GM12865 (cell line): ENCODE data around the gene MYO6.

Experiments
- DNase-seq: peaks from one replicate; pipeline ENCODE4 v3.0.0; 2010; ENCODE audit warnings: low read depth
- H3K4me3 ChIP-seq: 2 replicates; pipeline ENCODE4 v1.5.1; 2011; ENCODE audit warnings: mild to moderate bottlenecking, low read depth, low read length, control low read depth
- TF ChIP-seq, protein P1 (sequence below): IDR thresholded peaks from 2 replicates; pipeline ENCODE4 v1.5.1; 2011; ENCODE audit warnings: low read length, control low read depth, low read depth, inconsistent platforms; ENCODE audit not compliant: insufficient read depth; ENCODE audit errors: missing control alignments

Gene MYO6

DNA sequence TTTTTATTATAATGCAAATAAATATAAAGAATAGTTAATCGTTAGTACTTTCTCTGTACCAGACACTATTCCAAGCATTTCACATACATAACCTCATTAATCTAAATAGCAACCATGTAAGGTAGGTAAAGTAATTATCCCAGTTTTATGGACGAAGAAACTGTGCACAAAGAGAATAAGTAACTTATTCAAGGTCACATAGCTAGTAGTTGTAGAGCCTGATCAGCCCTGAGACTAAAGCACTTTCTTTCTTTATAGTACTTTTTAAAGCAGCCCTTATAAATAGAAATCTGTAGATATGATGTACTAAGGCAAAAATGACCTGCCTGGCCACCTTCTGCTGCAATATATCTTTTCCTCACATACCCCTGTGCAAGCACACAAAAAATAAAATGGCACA lies 104.8 kb downstream of the MYO6 start:
- no peak for DNase-seq
- TF ChIP-seq, protein P1, sequence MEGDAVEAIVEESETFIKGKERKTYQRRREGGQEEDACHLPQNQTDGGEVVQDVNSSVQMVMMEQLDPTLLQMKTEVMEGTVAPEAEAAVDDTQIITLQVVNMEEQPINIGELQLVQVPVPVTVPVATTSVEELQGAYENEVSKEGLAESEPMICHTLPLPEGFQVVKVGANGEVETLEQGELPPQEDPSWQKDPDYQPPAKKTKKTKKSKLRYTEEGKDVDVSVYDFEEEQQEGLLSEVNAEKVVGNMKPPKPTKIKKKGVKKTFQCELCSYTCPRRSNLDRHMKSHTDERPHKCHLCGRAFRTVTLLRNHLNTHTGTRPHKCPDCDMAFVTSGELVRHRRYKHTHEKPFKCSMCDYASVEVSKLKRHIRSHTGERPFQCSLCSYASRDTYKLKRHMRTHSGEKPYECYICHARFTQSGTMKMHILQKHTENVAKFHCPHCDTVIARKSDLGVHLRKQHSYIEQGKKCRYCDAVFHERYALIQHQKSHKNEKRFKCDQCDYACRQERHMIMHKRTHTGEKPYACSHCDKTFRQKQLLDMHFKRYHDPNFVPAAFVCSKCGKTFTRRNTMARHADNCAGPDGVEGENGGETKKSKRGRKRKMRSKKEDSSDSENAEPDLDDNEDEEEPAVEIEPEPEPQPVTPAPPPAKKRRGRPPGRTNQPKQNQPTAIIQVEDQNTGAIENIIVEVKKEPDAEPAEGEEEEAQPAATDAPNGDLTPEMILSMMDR, result no peak

DNA sequence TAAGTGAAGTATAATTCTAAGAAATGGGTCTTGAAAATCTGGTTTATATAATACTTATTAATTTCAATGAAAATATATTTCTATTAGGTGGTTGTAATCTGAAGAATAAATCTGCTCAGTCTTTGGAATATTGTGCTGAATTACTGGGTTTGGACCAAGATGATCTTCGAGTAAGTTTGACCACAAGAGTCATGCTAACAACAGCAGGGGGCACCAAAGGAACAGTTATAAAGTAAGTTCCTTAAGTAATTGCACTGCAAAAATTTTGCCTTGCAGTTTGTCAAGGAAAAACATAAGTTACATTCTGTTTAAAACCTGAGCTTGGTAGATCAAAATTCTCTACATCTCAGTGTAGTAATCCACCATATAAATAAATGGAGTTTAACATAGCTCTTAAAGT lies 106.0 kb downstream of the MYO6 start:
- no peak overlapping the region for H3K4me3 ChIP-seq
- peak; percentile 64 for DNase-seq
- TF ChIP-seq, protein P1, result peak; percentile 39

More for the DNA sequence above, 104.8 kb downstream of the MYO6 start:
- H3K4me3 ChIP-seq, result no peak overlapping the region

DNA sequence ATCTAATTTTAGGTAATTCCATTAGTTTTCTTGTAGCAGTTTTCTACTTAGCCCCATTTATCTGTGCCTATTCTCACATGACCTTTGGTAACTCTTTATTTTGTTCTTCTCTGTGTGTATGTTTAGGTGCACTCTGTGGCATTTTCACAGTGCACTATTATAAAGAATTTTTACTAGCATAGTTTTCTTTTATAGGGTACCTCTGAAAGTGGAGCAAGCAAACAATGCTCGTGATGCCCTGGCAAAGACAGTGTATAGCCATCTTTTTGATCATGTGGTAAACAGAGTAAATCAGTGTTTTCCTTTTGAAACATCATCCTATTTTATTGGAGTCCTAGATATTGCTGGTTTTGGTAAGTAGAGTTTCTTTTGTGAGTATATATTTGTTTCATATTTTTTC lies 107.9 kb downstream of the MYO6 start:
- no peak for DNase-seq
- TF ChIP-seq, protein P1, result no peak
- H3K4me3 ChIP-seq, result no peak overlapping the region

DNA sequence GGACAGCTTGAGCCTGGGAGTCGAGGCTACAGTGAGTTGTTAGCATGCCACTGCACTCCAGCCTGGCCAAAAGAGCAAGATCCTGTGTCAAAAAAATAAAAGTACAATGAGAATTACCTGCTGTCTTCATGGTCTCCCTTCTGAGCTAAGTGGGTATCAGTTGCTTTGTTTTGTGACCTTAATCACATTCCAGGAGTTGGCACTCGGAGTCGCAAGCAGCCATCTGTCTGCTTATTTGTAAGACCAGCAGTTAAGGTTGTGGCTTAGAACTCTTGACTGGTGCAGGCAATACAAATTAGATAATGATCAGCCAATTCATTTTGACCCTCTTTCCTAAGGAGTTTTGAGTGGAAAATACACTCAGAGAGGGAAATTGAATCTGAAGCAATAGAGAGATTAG lies 114.0 kb downstream of the MYO6 start:
- no peak for DNase-seq
- no peak overlapping the region for H3K4me3 ChIP-seq
- TF ChIP-seq, protein P1, result no peak

DNA sequence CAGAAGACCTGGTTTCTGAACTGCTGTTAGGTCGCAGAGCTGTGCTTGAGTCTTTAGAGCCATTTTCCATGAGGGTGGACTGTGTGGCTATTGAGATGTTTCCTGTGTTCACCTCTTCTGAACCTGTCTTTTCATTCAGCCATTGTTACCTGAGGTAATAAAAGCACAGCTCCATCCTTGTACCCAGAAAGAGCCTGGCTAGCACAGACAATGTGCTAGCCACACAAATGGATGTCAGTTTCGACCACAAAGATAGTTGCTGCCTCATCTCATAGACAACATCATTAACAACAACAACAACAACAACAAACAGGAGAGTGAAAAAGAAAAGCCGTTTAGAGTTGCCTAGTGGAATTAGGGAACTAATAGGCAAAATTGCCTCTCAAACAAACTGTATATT lies 114.7 kb downstream of the MYO6 start:
- no peak for DNase-seq
- no peak overlapping the region for H3K4me3 ChIP-seq
- TF ChIP-seq, protein P1, result no peak

DNA sequence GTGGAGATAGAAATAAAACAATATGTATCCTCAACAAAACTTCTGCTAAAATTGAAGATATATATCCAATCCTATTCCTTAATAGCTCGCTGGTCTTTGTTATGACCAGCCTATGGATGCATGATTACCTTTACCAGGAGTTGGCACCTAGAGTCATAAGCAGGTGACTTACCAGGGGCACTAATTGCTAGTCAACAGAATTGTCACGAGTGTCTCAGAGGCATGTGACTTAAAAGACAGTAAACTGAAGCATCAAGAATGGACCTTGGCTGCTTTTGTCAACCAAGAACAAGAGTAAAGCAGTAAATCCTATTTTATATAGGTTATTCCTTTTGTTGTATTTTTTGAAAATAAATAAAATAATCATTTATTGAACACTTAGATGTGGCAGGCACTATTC lies 115.4 kb downstream of the MYO6 start:
- TF ChIP-seq, protein P1, result no peak
- DNase-seq, result no peak
- no peak overlapping the region for H3K4me3 ChIP-seq

DNA sequence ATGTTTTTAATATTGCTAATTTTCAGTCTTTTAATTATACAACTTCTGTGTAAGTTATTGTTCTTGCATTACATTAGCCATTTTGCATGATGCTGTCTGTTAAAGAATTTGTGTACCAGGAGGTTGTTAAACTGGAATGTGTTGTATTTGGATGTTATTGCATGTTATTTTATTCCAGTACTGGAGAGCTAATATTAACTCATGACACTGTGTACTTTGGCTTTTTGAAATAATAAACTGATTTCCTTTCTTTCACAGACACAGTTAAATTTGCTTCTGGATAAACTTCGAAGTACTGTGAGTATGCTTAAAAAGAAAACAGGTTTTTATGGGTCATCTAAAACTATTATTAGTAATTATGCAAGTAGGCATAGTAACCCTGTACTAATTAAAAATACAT lies 121.3 kb downstream of the MYO6 start:
- no peak overlapping the region for H3K4me3 ChIP-seq
- no peak for DNase-seq
- TF ChIP-seq, protein P1, result no peak
